Posterior cingulate gyrus (tissue), 11 donors: ENCODE results near the gene ZNF618.
A peak's percentile ranks its signal among the peaks of the same experiment; 100 is the strongest.

Source experiments
- DNase-seq, 10 donors: peaks; one replicate each; pipeline versions ENCODE4 v3.0.0 to v3.0.0-alpha.2; 2020 to 2021; ENCODE audit warnings: mixed read lengths in 3 of 10
- intact Hi-C: fragments of 100-400 bp; cut with DNase I; formaldehyde crosslinking; loops from one replicate; pipeline ENCODE4 v1.15.1; 2023

The ZNF618 gene

DNA sequence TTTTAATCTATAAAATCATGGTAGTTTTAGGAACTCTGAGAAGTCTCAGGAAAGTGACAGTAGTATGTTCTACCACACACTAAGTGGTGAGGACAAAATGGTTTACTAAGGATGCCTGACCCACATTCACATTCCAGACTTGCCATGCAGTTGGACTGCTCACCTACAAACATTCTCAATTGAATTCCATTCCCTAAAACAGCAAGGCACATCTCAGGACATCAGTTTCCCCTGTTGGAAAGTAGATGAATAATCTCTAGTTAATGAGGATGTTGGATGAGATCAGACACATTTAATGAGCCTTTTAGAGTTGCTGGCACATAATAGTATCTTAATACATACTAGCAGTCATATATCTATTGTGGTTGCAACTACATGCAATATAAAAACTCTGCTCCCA lies 76.6 kb downstream of the ZNF618 start:
- DNase-seq, result no peak
- intact Hi-C loops, result no loop called here

- DNase-seq, result no peak
- intact Hi-C loops, result no loop called here
These were observed 77.4 kb downstream of the ZNF618 start for GRCh38 chr9:113953531-113953930.

DNA sequence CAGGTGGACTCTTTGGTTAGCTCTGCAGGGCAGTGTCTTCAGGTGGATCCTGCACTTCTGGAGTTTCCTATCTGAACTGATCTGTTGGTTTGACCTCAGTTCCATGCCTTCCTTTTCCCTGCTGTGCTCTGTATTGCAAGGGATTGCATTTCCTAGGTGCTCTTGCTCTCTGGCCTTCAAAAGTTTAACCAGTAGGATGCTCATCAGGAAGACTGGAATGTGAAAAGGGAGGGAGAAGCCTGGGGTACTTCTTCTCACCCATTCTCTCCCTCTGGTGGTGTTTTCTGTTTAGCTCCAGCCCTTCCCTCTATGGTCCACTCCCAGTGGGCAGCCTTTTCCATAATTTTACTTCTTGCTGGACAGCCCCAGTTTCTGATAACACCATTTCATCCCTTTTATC lies 78.5 kb downstream of the ZNF618 start:
- DNase-seq, result no peak
- intact Hi-C loops, result no loop called here

DNA sequence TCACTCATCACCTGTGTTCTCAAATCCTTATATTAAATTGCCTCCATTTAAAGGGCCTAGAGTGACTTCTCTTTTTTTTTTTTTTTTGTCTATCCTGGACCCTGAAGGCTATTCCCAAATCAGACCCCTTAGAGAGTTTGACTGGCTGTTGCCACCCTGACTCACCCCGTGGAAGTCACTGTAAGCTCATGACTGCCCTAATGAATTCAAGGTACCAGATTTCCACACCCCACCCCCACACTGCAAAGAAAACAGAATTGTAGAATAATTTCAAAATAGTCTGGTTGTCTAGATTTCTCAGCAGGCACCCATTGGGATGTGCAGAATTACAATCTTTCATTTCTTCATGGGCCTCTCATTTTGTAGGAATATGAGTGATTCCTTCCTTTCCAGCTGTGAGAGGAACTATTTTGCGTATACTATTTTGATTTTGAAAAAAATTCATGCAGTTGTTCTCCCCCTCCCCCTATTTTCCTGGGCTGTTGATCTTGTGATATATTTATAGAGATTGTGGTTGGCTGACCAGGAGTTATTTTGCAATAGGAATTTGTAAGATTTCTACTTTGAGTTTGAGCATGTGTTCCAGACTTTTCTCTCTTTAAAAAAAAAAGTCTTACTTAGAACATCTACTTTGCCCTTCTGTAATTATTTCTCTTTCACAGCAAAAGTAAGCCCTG lies 79.1 kb downstream of the ZNF618 start:
- no peak for DNase-seq
- intact Hi-C loops, result no loop called here

DNA sequence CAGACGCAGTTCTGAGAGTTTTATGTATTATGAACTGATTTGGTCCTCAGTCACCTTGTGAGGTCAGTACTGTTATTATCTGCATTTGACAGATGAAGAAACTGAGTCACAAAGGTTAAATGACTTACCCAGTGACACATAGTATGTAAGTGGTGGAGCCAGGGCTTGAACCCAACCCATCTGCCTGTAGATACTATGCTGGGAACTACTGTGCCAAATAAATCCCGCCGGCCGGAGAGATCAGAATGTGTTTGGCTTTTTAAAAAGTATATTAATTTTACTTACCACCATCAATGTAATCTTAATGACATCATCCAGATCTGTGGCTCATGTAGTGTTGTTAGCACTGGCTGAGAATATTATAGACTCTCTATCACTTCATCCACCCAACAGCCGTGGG lies 80.8 kb downstream of the ZNF618 start:
- intact Hi-C loops, result no loop called here
- DNase-seq, result no peak

GRCh38 chr9:113957351-113957750 lies 81.2 kb downstream of the ZNF618 start:
- intact Hi-C loops, result no loop called here
- DNase-seq, result no peak

DNA sequence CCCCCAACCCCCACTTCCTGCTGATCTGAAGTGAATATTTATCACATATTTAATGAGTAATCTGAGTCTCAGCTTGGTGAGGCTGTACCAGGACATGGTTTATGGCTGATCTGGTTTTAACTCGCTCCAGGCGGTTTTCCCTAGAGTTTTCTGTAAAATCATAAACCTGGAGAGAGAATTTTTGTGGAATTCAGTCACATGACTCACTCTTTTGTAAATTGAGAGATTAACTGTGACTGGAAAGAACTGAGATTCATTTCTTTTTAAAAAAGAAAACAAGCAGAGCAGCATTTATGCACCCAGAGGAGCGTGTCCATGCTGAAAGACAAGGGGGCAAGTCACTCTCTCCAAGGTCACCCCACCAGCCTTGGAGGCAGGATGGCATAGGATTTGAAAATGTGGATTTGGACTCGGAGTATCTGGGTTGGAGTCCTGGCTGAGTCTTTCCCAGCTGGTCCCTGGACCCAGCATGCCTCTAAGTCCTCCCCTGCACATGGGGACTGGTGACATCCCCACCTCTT lies 81.8 kb downstream of the ZNF618 start:
- DNase-seq, result no peak
- intact Hi-C loops, result no loop called here

DNA sequence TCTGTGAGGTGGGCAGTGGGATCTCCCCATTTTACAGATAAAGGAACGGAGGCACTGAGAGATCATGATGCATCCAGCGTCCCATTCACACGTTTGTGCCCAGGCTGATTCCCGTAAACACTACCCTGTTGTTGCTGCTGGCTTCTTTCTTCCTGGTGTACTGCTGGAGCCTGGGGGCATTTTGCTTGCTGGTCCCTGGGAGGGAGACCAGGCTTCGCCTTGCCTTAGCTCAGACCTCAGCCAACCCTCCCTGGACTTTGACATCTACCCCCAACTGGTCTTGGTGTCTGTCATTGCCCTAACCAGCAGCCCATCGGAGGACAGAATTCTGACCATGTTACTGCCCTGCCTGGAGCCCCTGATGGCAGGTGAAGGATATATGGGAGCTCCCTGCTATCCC lies 82.4 kb downstream of the ZNF618 start:
- no peak for DNase-seq
- intact Hi-C loops, result no loop called here

DNA sequence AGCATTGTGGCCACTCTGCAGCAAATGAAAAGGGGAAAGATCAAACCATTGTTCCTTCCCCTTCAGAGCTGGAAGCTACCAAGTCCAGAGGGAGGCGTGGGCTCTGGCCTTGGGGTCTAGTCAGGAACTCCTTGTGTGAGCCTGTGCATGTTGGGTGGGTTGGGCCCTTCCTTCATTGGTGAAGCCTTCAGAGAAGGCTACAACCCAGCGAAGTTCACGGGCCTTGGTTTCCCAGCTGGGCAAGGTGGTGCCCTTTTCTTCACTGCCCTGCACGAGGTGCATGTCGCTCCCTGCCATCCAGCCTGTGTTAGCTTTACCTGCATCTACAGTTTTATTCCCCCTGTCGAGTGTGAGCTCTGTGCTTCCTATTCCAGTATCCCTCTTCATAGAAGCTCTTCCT lies 84.7 kb downstream of the ZNF618 start:
- DNase-seq, result no peak
- intact Hi-C loops, result no loop called here

- intact Hi-C loops, result no loop called here
- DNase-seq, result no peak
These were observed 86.3 kb downstream of the ZNF618 start for GRCh38 chr9:113962396-113962795.

DNA sequence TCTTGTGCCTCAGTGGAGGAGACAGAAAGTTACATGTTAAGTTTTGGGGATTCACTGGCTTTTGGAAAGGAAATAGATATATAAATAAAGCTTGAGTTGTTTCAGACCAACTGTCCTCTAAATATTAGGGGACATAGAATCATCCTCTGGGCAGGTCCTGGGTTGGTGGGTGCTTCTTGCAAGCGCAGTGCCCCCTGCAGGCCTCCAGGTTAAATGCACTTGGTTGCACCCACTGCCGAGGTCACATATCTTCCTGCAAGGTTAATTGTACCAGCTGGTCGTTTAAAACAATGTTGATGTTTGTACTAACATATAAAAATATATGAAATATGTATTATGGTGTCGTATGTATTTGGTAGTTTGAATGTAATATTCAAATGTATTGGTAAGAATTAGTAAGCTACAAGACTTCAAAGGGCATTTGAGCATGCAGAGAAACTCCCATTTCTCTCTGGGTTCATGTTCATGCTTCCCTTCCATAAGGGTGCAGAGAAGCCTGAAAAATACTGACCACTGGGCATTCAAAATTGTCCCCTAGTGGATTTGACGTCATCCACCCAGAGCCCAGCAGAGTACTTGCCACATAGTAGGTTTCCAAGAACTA lies 87.0 kb downstream of the ZNF618 start:
- DNase-seq, result peak in 3 of 10 donors; percentile 24 to 47 (median 38)
- intact Hi-C loops, result no loop called here

GRCh38 chr9:113963696-113964494 lies 87.8 kb downstream of the ZNF618 start:
- DNase-seq, result no peak
- intact Hi-C loops, result no loop called here

- DNase-seq, result no peak
- intact Hi-C loops, result no loop called here
These were observed 88.5 kb downstream of the ZNF618 start for GRCh38 chr9:113964495-113965170.

DNA sequence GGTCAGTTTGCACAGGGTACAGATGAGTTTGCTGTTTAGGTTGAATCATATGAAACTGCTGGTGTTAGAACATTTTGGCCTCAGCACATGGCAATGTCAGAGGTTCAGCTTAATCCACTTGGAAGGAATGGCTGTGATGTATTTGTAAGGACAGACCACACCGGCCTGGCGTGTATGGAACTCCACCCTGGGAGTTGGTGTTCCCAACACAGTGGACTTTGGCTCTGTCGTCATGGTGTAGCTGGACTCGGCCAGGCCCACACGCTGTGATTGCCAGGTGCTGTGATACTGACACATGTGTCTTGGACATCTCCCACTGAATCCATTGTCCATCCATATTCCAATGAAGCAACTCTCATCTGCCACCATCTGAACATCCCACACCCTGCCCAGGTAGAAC lies 90.3 kb downstream of the ZNF618 start:
- DNase-seq, result no peak
- intact Hi-C loops, result no loop called here

DNA sequence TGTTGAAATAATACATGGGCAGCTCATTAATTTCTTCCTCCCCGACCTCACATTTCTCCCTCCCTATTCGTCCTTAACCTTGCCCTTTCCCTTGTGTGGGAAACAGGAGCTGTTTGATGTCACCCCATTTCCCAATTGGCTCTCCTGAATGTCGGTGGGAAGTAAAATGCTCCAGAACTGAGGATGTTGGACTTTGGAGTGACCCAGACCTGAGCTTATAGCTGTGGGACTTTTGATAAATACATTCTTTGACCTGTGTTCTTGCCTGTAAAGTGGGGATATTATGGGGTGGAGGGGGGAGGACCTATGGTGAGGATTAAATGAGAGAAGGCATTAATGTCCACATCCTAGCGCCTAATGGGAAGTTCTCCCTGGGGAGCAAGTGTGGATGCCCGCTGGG lies 91.3 kb downstream of the ZNF618 start:
- DNase-seq, result no peak
- intact Hi-C loops, result no loop called here

DNA sequence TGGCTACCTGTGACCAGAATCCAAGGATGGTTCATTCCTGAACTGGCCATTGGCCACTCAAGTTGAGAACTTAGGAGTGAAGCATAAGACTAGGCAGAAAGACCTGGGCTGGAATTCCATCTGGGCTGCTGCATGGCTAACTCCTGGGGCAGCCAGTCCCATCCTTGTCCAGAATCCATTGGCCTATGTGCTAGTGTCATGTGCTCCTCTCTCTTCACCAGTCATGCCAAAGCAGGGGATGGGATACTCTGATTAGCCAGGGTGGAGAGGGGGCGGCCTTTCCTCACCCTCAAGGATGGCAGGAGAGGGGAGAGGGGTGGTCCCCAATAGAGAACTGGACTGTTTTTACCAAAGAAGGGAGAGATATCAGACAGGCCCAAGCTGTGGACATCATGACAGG lies 93.2 kb downstream of the ZNF618 start:
- no peak for DNase-seq
- intact Hi-C loops, result no loop called here

DNA sequence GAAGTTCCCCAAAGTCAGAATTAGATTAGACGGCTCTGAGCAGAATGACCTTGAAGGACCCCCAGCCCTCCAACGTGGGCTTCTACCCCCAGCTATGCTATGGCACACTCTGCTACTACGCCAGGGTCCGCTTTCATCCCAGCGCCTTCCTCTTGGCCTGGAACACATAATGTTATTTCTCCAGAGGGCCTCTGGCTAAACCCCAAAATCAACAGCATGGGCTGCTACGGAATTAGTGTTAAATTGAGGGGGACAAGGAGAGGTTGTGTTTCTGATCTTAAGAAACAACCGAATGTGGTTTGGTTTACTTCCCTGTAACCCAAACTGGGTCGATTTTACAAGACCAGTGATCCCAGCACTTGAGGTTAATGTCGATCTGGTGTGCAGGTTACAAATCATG lies 97.1 kb downstream of the ZNF618 start:
- DNase-seq, result peak in 1 of 10 donors; percentile 33
- intact Hi-C loops, result no loop called here

DNA sequence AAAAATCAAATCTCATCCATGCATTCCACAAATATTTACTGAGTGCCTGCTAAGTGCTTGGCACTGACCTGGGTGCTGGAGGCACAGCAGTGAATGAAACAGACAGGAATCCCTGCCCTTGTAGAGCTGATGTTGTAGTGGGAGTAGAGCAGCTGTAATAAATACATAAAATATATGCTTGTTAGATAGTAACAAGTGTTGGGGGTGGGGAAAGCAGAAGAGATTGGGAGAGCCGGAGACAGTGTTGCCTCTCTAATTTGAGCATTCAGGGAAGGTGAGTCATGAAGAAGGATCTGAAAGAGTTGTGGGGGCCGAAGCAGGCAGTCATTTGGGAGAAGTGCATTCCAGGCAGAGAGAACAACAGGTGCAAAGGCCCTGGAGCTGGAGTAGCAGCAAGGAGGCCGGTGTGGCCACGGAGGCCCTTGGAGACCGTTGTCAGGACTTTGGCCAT lies 97.9 kb downstream of the ZNF618 start:
- DNase-seq, result no peak

GRCh38 chr9:113976915-113977314 lies 100.8 kb downstream of the ZNF618 start:
- intact Hi-C loops, result no loop called here
- DNase-seq, result no peak

More for the DNA sequence above, 97.9 kb downstream of the ZNF618 start:
- intact Hi-C loops, result no loop called here

- intact Hi-C loops, result no loop called here
- DNase-seq, result peak in 1 of 10 donors; percentile 11
These were observed 102.7 kb downstream of the ZNF618 start for GRCh38 chr9:113978725-113979342.
